GM23248 (cell line): ENCODE results near the gene RNF207. TPM values are rescaled to one million over a fixed set of nuclear protein-coding genes. Genes with fewer than 3 reads are reported as not detected.

Experiments used
- DNase-seq: peaks from one replicate; pipeline ENCODE4 v3.0.0-alpha.2; 2015
- H2AFZ ChIP-seq: fragments of 200-600 bp; sonication (generic); 2 replicates; pipeline ENCODE4 v1.6.1; 2016; ENCODE audit warnings: antibody characterized with exemption
- H3F3A ChIP-seq: fragments of 200-600 bp; sonication (generic); 2 replicates; pipeline ENCODE4 v1.6.1; 2016; ENCODE audit warnings: mild to moderate bottlenecking, antibody characterized with exemption, mixed run types; ENCODE audit not compliant: insufficient read depth
- H3K27ac ChIP-seq: fragments of 200-600 bp; sonication (generic); 2 replicates; pipeline ENCODE4 v1.5.1; 2016; ENCODE audit warnings: mild to moderate bottlenecking
- H3K27me3 ChIP-seq: fragments of 200-600 bp; sonication (generic); replicated peaks from 2 replicates; pipeline ENCODE4 v1.6.1; 2016; ENCODE audit warnings: mild to moderate bottlenecking; ENCODE audit not compliant: insufficient read depth
- H3K36me3 ChIP-seq: fragments of 200-600 bp; sonication (generic); 2 replicates; pipeline ENCODE4 v1.6.1; 2016; ENCODE audit warnings: low read depth, mild to moderate bottlenecking
- H3K4me1 ChIP-seq: fragments of 200-600 bp; sonication (generic); 2 replicates; pipeline ENCODE4 v1.6.1; 2016; ENCODE audit warnings: mild to moderate bottlenecking; ENCODE audit not compliant: insufficient read depth
- H3K4me2 ChIP-seq: fragments of 200-600 bp; sonication (generic); one replicate; pipeline ENCODE4 v1.6.1; 2016; ENCODE audit warnings: mild to moderate bottlenecking; ENCODE audit not compliant: unreplicated experiment
- H3K4me3 ChIP-seq: fragments of 200-600 bp; sonication (generic); 2 replicates; pipeline ENCODE4 v1.5.1; 2016; ENCODE audit warnings: mild to moderate bottlenecking
- H3K79me2 ChIP-seq: fragments of 200-600 bp; sonication (generic); 2 replicates; pipeline ENCODE4 v1.6.1; 2016; ENCODE audit warnings: mild to moderate bottlenecking; ENCODE audit not compliant: insufficient read depth
- H3K9ac ChIP-seq: fragments of 200-600 bp; sonication (generic); 2 replicates; pipeline ENCODE4 v1.6.1; 2016; ENCODE audit warnings: mild to moderate bottlenecking
- H3K9me2 ChIP-seq: fragments of 200-600 bp; sonication (generic); 2 replicates; pipeline ENCODE4 v1.6.1; 2016; ENCODE audit warnings: mixed run types, mild to moderate bottlenecking, moderate library complexity; ENCODE audit not compliant: insufficient read depth
- H3K9me3 ChIP-seq: fragments of 200-600 bp; sonication (generic); one replicate; pipeline ENCODE4 v1.6.1; 2017; ENCODE audit warnings: low read depth
- H4K20me1 ChIP-seq: fragments of 200-600 bp; sonication (generic); 2 replicates; pipeline ENCODE4 v1.6.0; 2016; ENCODE audit not compliant: insufficient read depth
- EZH2 ChIP-seq: fragments of 200-600 bp; sonication (generic); IDR thresholded peaks from 2 replicates; pipeline ENCODE4 v1.6.1; 2018; ENCODE audit warnings: antibody characterized with exemption, mild to moderate bottlenecking; ENCODE audit not compliant: insufficient read depth, poor library complexity, severe bottlenecking
- EZH2phosphoT487 ChIP-seq: fragments of 200-600 bp; sonication (generic); IDR thresholded peaks from 2 replicates; pipeline ENCODE4 v1.6.1; 2018; ENCODE audit warnings: antibody characterized with exemption, moderate library complexity, mild to moderate bottlenecking, low read depth; ENCODE audit not compliant: insufficient read depth
- WGBS, 2 experiments: methylation state at CpG; one replicate each; pipeline ENCODE4 v1.1.6; 2015 to 2017; ENCODE audit warnings: low lambda C conversion rate in 2 of 2, low coverage in 1 of 2; ENCODE audit errors: missing lambda C conversion rate in 2 of 2; 5-methylcytosine and 5-hydroxymethylcytosine counted together
- in situ Hi-C: fragments of 300-500 bp; cut with MboI; formaldehyde crosslinking; loops from 2 replicates; pipeline ENCODE4 v1.15.0; 2020
- polyA plus RNA-seq: library from polyadenylated mRNA; unstranded; fragments of >200 nt; fragmentation: Nextera tagmentation; extraction: Ambion mirVana; gene quantifications from 2 replicates; pipeline ENCODE4 v1.2.1, GENCODE V29; 2016
- total RNA-seq: library from RNA; depleted of rRNA; stranded (reverse); fragments of >200 nt; shearing (Covaris generic); gene quantifications from 2 replicates; pipeline ENCODE4 v1.2.3, GENCODE V29; 2014

Gene RNF207
- total and polyA plus RNA-seq, 2 experiments from 2014 or later = 8.6 to 30.3 TPM

GRCh38 chr1:6248161-6248776 lies 42.4 kb downstream of the RNF207 start:
- no peak for DNase-seq
- Histone ChIP-seq H3K27ac (no peak overlapping the region), H3K4me2 (no peak overlapping the region), H3K9me3 (no peaks in the 10 kb centered on the region), H3K4me1 (no peaks in the 10 kb centered on the region), H3F3A (no peaks in the 10 kb centered on the region), H3K4me3 (no peak overlapping the region), H3K27me3 (peaks cover 4% of the 10 kb centered on the region; the same call in 1 of the 2 replicates), H4K20me1 (no peaks in the 10 kb centered on the region), H3K9me2 (no peaks in the 10 kb centered on the region), H2AFZ (no peak overlapping the region), H3K9ac (no peak overlapping the region), H3K79me2 (no peaks in the 10 kb centered on the region), H3K36me3 (no peaks in the 10 kb centered on the region)
- 59 to 63% methylated on average over 14 of the region's 14 CpGs for WGBS, 2 experiments
- in situ Hi-C loops = loop anchor here (5.0 kb wide), 1 partner anchor 94 kb away; no protein-coding TSS in a partner anchor
- TF ChIP-seq EZH2phosphoT487 (no peak), EZH2 (no peak)

DNA sequence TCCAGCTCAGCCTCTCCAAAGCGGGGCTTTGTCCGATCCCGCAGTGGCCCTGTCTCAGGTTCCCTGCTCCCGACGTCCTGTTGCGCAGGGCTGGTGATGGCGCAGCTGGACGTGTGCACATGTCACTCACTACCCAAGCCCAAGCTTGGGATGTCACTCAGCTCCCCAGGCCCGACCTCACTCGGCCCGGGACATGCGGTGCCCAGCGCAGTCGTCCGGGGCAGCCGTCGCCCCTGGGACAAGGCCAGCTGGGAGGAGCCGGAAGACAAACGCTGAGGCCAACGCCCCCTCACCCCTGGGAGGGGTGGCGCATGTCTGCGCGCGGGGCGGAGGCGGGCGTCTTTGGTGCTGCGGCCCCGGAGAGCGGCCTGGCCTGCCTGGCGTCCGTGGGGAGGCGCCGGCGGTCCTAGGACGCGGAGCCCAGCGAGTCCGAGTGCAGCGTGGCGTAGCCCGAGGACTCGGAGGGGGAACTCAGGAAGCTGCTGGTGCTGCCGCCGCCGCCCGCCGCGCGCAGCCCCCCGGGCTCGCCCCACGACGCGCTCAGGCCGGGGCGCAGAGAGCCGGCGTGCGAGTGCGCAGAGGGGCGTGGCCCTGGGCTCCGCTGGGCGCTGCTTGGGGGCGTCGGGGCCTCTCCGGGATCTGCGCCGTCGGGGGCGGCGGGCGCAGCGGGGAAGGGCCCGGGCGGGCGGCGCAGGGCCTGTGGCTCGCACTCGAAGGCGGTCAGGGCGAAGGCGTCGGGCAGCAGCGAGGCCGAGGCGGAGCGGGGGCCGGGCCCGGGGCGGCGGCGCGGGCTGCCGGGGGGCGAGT lies 43.2 kb downstream of the RNF207 start:
- H4K20me1 ChIP-seq = no peaks in the 10 kb centered on the region
- no peak overlapping the region for H3K4me2 ChIP-seq
- TF ChIP-seq EZH2phosphoT487 (no peak), EZH2 (no peak)
- no peaks in the 10 kb centered on the region for H3F3A ChIP-seq
- no peaks in the 10 kb centered on the region for H3K79me2 ChIP-seq
- no peaks in the 10 kb centered on the region for H3K4me1 ChIP-seq
- H3K9me2 ChIP-seq = no peaks in the 10 kb centered on the region
- H3K4me3 ChIP-seq = 0 out of 2 replicates have a peak overlapping the region, but pooled peaks have one; percentile 22
- H2AFZ ChIP-seq = no peak overlapping the region
- no peak overlapping the region for H3K27ac ChIP-seq
- no peaks in the 10 kb centered on the region for H3K36me3 ChIP-seq
- no peaks in the 10 kb centered on the region for H3K27me3 ChIP-seq
- DNase-seq = peak; percentile 52
- H3K9me3 ChIP-seq = no peaks in the 10 kb centered on the region
- in situ Hi-C loops = loop anchor here (5.0 kb wide), 1 partner anchor 93 kb away; no protein-coding TSS in a partner anchor
- H3K9ac ChIP-seq = no peak overlapping the region
- whole genome bisulfite sequencing, 2 experiments = 21 to 28% methylated on average over 47 to 77 of the region's 96 CpGs

DNA sequence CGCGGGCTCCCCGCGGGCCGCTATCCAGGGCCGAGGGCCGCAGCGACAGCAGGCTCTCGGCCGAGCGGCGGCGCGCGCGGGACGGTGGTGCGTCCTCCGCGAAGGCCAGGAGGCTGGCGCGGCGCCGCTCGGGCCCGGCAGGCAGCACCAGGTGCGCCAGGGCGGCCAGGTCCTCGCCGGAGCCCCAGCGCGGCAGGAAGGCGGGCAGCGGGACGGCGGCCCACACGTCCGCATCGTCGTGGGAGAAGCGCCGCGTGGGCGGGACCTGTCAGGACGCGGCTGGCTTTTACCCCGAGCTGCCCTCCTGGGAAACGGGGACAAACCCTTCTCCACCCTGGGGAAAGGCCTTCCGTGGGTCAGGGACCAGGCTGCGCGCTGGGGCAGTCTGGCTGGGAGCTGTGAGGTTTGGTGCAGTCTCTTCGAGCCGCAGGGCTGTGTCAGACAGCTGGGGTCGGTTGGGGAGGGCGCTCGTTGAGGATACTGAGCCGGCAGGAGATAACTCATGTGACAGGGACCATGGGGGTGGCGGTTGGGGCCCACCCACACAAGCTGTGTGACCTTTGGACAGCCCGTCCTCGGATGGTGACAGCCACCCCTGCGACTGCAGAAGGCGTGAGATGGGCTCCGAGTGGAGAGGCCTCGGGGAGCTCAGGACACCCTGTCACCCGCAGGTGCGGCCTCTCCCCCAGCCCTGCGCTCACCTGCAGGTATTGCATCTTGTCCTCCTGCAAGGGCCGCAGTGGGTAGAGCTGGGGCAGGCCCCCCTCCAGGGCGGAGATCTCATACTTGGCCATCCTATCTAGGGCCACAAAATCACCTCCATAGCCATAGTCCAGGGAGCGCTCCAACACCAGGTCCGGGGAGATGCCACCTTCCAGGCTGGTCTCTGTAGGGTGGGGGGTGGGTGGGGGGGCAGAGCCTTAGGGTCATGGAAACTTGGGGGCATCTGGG lies 44.1 kb downstream of the RNF207 start:
- no peak for DNase-seq
- no peaks in the 10 kb centered on the region for H3K79me2 ChIP-seq
- in situ Hi-C loops = loop anchor here (5.0 kb wide), 1 partner anchor 92 kb away; no protein-coding TSS in a partner anchor
- no peak overlapping the region for H3K4me2 ChIP-seq
- no peak overlapping the region for H3K4me3 ChIP-seq
- no peaks in the 10 kb centered on the region for H3K9me3 ChIP-seq
- no peak overlapping the region for H3K9ac ChIP-seq
- WGBS, 2 experiments = 65 to 69% methylated on average over 38 to 67 of the region's 71 CpGs
- no peak overlapping the region for H2AFZ ChIP-seq
- TF ChIP-seq EZH2 (no peak), EZH2phosphoT487 (no peak)
- H3K36me3 ChIP-seq = no peaks in the 10 kb centered on the region
- no peaks in the 10 kb centered on the region for H3K27me3 ChIP-seq
- H3K9me2 ChIP-seq = no peaks in the 10 kb centered on the region
- H3K27ac ChIP-seq = no peak overlapping the region
- no peaks in the 10 kb centered on the region for H4K20me1 ChIP-seq
- no peaks in the 10 kb centered on the region for H3K4me1 ChIP-seq
- no peaks in the 10 kb centered on the region for H3F3A ChIP-seq

GRCh38 chr1:6251233-6251632 lies 45.3 kb downstream of the RNF207 start:
- Histone ChIP-seq H3K9ac (no peak overlapping the region), H3K4me1 (no peaks in the 10 kb centered on the region), H3K27ac (no peak overlapping the region), H3K4me3 (no peak overlapping the region), H3K4me2 (no peak overlapping the region), H3F3A (no peaks in the 10 kb centered on the region), H3K36me3 (no peaks in the 10 kb centered on the region), H3K27me3 (no peaks in the 10 kb centered on the region), H3K9me2 (no peaks in the 10 kb centered on the region), H3K79me2 (no peaks in the 10 kb centered on the region), H3K9me3 (no peaks in the 10 kb centered on the region), H2AFZ (no peak overlapping the region), H4K20me1 (no peaks in the 10 kb centered on the region)
- in situ Hi-C loops = no loop called here
- DNase-seq = no peak
- 83 to 88% methylated on average over 15 to 19 of the region's 19 CpGs for WGBS, 2 experiments
- no peak for TF ChIP-seq EZH2phosphoT487
- no peak for TF ChIP-seq EZH2
